ENCODE results near the gene BRICD5. TPM values are rescaled to one million over a fixed set of nuclear protein-coding genes. Genes with fewer than 3 reads are reported as not detected.
"Not testable (repeated sequence)": the region's sequence is repeated elsewhere in the genome, so short reads cannot be mapped to it uniquely, and the experiment has no call there.

Gene BRICD5
- total and polyA plus RNA-seq, 2 of the 4 experiments (the other 2 are of a cell fraction) = 0.18 to 0.94 TPM

GRCh38 chr16:2203119-2203688, 7.5 kb downstream of the BRICD5 start:
- CTCF ChIA-PET; H3K23ac ChIP-seq (ENCODE audit: low read depth, low read length); H3K4me3 ChIP-seq (ENCODE audit: insufficient read depth, low read depth, low read length); H3K9ac ChIP-seq (ENCODE audit: low read depth, low read length); BruUV-seq (replicated peaks); H3K4ac ChIP-seq (ENCODE audit: low read depth, low read length); H2BK20ac ChIP-seq (ENCODE audit: low read depth, low read length); dilution Hi-C loops (cut with HindIII; ENCODE audit: low sequenced_read_pairs, unreplicated experiment); H4K20me1 ChIP-seq (ENCODE audit: insufficient read depth, low read length); intact Hi-C loops (cut with micrococcal nuclease); H3K14ac ChIP-seq (replicated peaks; ENCODE audit: low read depth, low read length); H4K8ac ChIP-seq (ENCODE audit: low read depth in 2 of 2, low read length in 2 of 2); H2AK5ac ChIP-seq (ENCODE audit: low read depth, low read length); H3K4me1 ChIP-seq (ENCODE audit: control insufficient read depth, insufficient read depth, low read length); ATAC-seq (ENCODE audit: low read depth); H4K91ac ChIP-seq (ENCODE audit: insufficient read depth, low read depth, low read length); H2BK15ac ChIP-seq (ENCODE audit: low read depth, low read length); H3K9me1 ChIP-seq (ENCODE audit: insufficient read depth, low read length); POLR2A ChIA-PET (ENCODE audit: unreplicated experiment); H3K56ac ChIP-seq (ENCODE audit: extremely low read depth, insufficient read depth, low read length); H2BK120ac ChIP-seq (ENCODE audit: low read depth, low read length); DNase-seq; H3K4me2 ChIP-seq (ENCODE audit: low read depth, low read length); H4K5ac ChIP-seq (ENCODE audit: low read depth, low read length); in situ Hi-C loops (cut with MboI; ENCODE audit: low sequenced_read_pairs); H2BK5ac ChIP-seq (ENCODE audit: low read depth, low read length, poor library complexity, severe bottlenecking); H3K9me3 ChIP-seq (ENCODE audit: control insufficient read depth, insufficient read depth, low read length); H2AFZ ChIP-seq (replicated peaks; ENCODE audit: low read length, poor library complexity); H3K27ac ChIP-seq (ENCODE audit: insufficient read depth, low read length); H2AK9ac ChIP-seq (replicated peaks; ENCODE audit: low read depth, low read length, poor library complexity); H3K18ac ChIP-seq (ENCODE audit: low read depth, low read length): not testable (repeated sequence)
- WGBS, 2 experiments (ENCODE audit: extremely low coverage in 2 of 2, insufficient read length in 1 of 2) = 100% methylated on average over 2 of the region's 8 CpGs; no CpG with 5 or more reads in 1 of the 2 experiments
- H3K79me1 ChIP-seq (ENCODE audit: low read depth in 1 of 2, low read length in 2 of 2) = peaks cover 13 to 24% of the 10 kb centered on the region in 2 experiments
- H3K27me3 ChIP-seq (ENCODE audit: control insufficient read depth, insufficient read depth, low read length) = peaks cover 24% of the 10 kb centered on the region
- H3K36me3 ChIP-seq (ENCODE audit: control insufficient read depth, insufficient read depth, low read length) = peaks cover 15% of the 10 kb centered on the region; the same call in 1 of the 2 replicates

All from IMR-90 (cell line).